LHCN-M2 (cell line): Measurements from ENCODE around the gene OR51A4. TPM values are rescaled to one million over a fixed set of nuclear protein-coding genes. Genes with fewer than 3 reads are reported as not detected.
"Not testable (repeated sequence)": the region's sequence is repeated elsewhere in the genome, so short reads cannot be mapped to it uniquely, and the experiment has no call there.

Source experiments
- DNase-seq: peaks from one replicate; pipeline ENCODE4 v3.0.0-alpha.2; 2012; ENCODE audit warnings: low read depth
- polyA plus RNA-seq: library from polyadenylated mRNA; unstranded; fragments of >200 nt; gene quantifications from one replicate; pipeline ENCODE4 v1.2.1, GENCODE V29; 2012; ENCODE audit warnings: missing spikeins
- total RNA-seq: library from RNA; depleted of rRNA; stranded (reverse); fragments of >200 nt; gene quantifications from 2 replicates; pipeline ENCODE4 v1.2.3, GENCODE V29; 2014; rRNA removed

Gene OR51A4, protein sequence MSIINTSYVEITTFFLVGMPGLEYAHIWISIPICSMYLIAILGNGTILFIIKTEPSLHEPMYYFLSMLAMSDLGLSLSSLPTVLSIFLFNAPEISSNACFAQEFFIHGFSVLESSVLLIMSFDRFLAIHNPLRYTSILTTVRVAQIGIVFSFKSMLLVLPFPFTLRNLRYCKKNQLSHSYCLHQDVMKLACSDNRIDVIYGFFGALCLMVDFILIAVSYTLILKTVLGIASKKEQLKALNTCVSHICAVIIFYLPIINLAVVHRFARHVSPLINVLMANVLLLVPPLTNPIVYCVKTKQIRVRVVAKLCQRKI
- not detected in 2 replicates for total RNA-seq
- polyA plus RNA-seq = not detected

DNA sequence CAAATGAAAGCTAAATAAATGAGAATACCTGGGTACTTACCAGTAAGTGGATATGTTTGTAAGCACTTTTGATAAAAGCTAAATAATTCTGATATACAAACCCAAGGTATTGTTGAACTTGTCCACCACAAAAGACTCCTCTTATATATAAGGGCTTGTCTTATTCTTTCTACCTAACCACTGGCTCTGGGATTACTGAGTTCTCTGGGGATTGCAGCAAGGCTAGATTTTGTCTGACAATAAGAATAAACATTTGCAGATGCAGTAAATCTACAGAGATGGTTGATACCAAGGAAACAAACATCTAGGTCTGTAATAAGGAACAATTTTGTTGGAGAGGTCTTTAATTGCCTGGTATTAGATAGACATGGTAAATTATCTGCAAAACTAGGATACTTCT, at the start of gene OR51A4:
OR51A4 (minus strand) TSS at position 101 of the 400 bp plus-strand sequence. CDS start 505 bp downstream, outside the sequence.
- DNase-seq = no peak

DNA sequence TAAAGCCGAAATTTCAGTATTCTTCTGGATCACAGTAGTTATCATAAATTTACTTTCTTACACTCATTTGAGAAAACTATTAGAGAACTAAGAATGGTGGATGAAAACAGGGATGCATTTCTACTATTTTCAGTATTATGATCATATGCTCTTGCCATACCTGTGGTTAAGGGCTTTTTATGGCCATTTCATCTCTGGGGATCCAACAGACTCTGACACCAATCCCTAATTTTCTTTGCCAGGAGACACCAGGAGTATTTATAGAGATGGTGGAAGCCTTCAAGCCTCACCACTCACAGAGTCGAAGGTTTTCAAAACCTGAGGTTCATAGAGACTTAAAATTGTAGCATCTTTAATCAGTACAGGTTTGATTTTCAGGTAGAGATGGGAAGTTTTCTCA, 47.1 kb upstream of the OR51A4 start, which contains the start of gene OR51L1:
OR51L1 (plus strand) TSS at position 301 of the 400 bp plus-strand sequence. CDS start 4,132 bp downstream, outside the sequence.
- DNase-seq = no peak

DNA sequence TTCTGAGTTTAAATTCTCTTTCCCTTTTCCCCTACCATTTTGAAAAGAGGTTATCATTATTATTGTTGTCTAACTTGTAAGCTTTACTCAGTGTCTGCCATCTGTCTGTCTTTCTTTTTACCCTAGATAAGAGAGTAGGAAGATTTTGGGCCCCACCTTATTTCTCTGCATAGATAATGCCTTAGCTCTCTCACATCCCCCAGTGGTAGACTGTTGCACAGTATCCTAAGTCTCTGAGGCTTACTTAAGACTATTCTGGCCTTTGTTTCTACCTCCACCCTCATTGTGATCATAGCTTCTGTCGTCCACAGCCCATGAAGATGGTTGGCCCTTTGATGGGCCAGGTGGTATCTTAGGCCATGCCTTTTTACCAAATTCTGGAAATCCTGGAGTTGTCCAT, 43.7 kb upstream of the OR51A4 start:
- DNase-seq = peak; percentile 25

DNA sequence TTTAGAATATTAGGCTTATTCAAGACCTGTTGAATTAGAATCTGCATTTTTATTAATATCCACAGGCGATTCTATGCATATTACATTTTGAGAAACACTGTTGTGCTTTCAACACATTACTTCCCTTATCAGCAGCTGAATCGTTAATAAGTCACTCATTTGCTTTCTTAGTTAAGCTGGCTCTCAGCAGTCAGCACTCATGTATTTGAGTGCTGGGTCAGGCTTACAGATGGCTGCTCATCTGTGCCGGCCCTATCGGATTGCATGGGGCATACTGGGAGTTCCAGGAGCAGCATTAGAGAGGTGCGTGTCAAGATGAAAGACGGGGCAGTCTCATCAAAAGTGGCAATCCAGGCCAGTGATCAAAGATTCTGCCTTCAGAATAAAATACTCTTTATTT, 36.4 kb upstream of the OR51A4 start:
- no peak for DNase-seq

DNA sequence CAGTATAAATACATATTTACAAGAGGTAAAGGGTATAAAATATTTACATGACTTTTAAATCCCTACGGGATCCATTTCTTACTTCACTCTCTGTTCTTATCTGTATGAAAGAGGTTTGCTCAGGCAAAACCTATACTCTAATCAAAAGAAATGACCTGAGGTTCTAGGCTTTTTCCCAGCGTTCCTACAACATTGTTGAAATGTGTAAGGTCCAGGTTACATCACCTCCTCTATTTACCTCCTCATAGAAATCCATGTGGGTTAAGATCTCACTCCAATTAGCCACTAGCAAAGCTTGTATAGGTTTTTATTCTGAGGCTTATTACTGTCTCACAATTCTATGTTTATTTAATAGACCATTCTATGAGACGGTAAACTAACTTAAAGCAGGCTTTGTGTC, 35.3 kb upstream of the OR51A4 start:
- DNase-seq = no peak

- DNase-seq = no peak
These were observed 31.6 kb upstream of the OR51A4 start for GRCh38 chr11:4979036-4979435.

- no peak for DNase-seq
These were observed 28.0 kb upstream of the OR51A4 start for GRCh38 chr11:4975436-4975835.

GRCh38 chr11:4962816-4963215, 15.4 kb upstream of the OR51A4 start:
- DNase-seq = peak; percentile 13

DNA sequence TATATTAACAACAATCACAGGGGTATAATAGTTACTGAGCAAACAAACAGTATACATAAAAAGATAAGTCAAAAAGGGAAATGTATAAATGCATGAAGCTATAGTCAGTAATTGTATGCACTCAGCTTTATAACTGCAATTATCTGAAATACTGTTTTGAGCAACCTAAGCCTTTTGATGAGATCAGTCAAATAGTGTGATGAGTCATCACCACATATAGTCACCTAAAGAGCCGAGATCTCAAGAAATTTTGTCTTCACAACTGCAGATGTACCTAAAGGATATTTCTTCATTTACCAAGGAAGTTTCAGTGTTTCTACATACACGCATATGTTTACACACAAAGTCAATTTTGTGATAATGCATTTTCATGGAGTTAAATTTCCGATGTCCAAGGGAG, 13.5 kb upstream of the OR51A4 start:
- no peak for DNase-seq

GRCh38 chr11:4957396-4957795, 10.0 kb upstream of the OR51A4 start:
- no peak for DNase-seq

DNA sequence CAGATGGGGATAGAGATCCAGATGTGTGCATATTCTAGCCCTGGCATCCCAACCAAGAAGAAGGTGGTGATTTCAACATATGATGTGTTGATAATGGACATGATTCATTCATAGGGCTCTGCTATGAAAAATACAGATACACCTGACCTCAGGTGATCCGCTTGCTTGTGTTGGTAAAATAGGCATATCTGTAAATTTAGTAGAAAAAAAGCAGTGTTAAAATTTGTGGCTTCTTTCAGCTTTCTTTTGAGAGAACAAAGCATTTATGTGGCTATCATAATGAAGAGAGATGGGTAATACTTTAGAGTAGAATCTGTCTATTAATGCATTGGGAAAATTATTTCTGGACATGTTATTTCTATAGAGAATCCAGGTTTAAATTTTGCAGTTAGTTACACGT, 8.2 kb upstream of the OR51A4 start, which contains the start of gene OR51A2:
OR51A2 (minus strand) TSS at position 101 of the 400 bp plus-strand sequence; CDS start at position 101, 0 bp downstream.
- DNase-seq = not testable (repeated sequence)

DNA sequence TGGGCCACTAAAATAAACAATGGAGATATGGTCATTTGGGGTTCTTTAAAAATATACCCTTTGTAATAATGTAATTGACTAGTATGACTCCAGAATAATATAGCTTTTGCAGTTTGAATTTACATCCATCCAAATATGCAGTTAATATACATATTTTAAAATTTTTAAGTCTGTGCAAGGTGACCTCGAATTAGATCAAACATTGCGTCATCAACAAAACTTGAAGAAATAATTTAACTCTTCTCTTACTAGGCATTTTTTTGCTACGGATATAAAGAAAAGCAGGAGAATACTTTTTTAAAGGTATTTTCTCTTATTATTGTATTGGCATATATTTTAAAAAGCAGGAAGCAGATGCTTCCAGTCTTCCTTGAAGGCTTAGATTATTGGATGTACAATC, 10.7 kb downstream of the OR51A4 start:
- DNase-seq = no peak

DNA sequence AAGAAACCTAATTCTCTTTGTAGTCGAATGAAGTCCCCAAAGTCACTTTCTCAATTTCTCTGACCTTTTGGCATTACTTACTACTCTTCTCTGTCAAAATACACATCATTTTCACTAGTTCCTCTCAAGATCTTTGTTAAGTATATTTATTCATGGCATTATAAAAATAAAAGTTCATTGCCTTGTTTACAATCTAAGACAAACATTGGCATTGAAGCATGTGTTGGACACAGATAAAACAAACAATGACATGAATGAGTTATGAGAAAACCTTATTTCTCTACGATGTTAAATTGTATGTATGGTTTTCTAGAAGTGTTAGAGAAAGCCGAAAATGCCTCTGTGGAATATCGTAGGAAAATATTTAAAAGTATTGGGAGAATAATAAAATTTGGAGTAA, 14.7 kb downstream of the OR51A4 start:
- no peak for DNase-seq

- peak; percentile 6 for DNase-seq
These were observed 20.8 kb downstream of the OR51A4 start for GRCh38 chr11:4926608-4927007.

GRCh38 chr11:4924239-4924638, 23.2 kb downstream of the OR51A4 start, which contains the start of gene OR51G1:
OR51G1 (minus strand) TSS chr11:4924339; CDS start chr11:4924339, 0 bp downstream.
- DNase-seq = no peak

- DNase-seq = no peak
These were observed 25.1 kb downstream of the OR51A4 start for GRCh38 chr11:4922304-4922703.

DNA sequence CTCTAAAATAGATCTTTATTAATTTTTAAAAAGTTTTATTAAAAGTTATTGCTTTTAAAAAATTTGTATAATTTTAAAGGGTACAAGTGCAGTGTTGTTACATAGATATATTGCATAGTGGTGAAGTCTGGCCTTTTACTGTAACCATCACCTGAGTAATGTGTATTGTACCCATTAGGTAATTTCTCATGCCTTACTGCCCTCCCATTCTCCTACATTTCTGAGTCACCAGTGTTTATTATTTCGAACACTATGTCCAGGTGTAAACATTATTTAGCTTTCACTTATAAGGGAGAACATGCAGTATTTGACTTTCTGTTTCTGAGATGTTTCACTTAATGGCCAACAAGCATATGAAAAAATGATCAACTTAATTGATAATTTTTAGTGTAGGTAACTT, 25.6 kb downstream of the OR51A4 start:
- DNase-seq = no peak

- no peak for DNase-seq
These were observed 28.2 kb downstream of the OR51A4 start, which contains the start of gene OR51G2 for GRCh38 chr11:4919250-4919649. OR51G2 (minus strand) TSS chr11:4919350; CDS start chr11:4915663, 3,687 bp downstream.

GRCh38 chr11:4916581-4916980, 30.8 kb downstream of the OR51A4 start:
- no peak for DNase-seq

DNA sequence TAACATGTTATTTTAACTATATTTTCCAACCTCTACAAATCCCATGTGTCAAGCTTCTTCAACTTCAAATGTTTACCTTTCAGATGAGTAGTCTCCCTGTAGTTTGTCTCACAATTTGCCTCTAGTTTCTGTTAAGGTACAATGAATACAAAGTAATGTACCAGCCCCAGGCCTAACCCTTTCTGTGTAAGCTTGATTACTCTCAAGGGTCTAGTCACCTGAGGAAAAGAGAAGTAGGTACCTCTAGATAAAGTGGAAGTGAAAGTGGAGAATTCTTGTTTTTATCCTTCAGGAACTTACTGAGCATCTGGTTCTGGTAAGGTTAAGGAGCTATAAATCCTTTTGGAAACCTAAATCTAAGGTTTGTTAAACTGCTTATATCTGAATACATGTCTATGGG, 43.9 kb downstream of the OR51A4 start, which contains the start of gene OR51A7:
OR51A7 (plus strand) TSS at position 300 of the 400 bp plus-strand sequence. CDS start 3,587 bp downstream, outside the sequence.
- DNase-seq = no peak
